Ishikawa (cell line): ENCODE measurements around the gene SLC9A2.

Source experiments
- CEBPB ChIP-seq: IDR thresholded peaks from 2 replicates; pipeline ENCODE4 v1.6.1; 2012
- CREB1 ChIP-seq: IDR thresholded peaks from 2 replicates; pipeline ENCODE4 v1.6.1; 2012; ENCODE audit warnings: low read depth
- EGR1 ChIP-seq: IDR thresholded peaks from 2 replicates; pipeline ENCODE4 v1.6.1; 2012
- EP300 ChIP-seq: IDR thresholded peaks from 2 replicates; pipeline ENCODE4 v1.6.1; 2012; ENCODE audit warnings: borderline replicate concordance
- FOXM1 ChIP-seq: IDR thresholded peaks from 2 replicates; pipeline ENCODE4 v1.6.1; 2012; ENCODE audit warnings: low read depth, borderline replicate concordance
- NFIC ChIP-seq: IDR thresholded peaks from 2 replicates; pipeline ENCODE4 v1.6.1; 2012
- RAD21 ChIP-seq: IDR thresholded peaks from 2 replicates; pipeline ENCODE4 v1.6.1; 2012; ENCODE audit warnings: low read depth
- TAF1 ChIP-seq: IDR thresholded peaks from 2 replicates; pipeline ENCODE4 v1.6.1; 2012; ENCODE audit warnings: low read depth, mild to moderate bottlenecking
- TCF12 ChIP-seq: IDR thresholded peaks from 2 replicates; pipeline ENCODE4 v1.6.1; 2012; ENCODE audit warnings: low read depth
- TEAD4 ChIP-seq: IDR thresholded peaks from 2 replicates; pipeline ENCODE4 v1.6.1; 2012
- YY1 ChIP-seq: IDR thresholded peaks from 2 replicates; pipeline ENCODE4 v1.6.1; 2012; ENCODE audit warnings: low read depth
- ZBTB7A ChIP-seq: IDR thresholded peaks from 2 replicates; pipeline ENCODE4 v1.6.1; 2012; ENCODE audit warnings: low read depth
- TF ChIP-seq, protein P1 (sequence below): IDR thresholded peaks from 2 replicates; pipeline ENCODE4 v1.6.1; 2012
- TF ChIP-seq, protein P2 (sequence below): IDR thresholded peaks from 2 replicates; pipeline ENCODE4 v1.6.1; 2012; ENCODE audit warnings: low read depth, mild to moderate bottlenecking
- TF ChIP-seq, protein P3 (sequence below): IDR thresholded peaks from 2 replicates; pipeline ENCODE4 v1.6.1; 2012

The SLC9A2 gene

DNA sequence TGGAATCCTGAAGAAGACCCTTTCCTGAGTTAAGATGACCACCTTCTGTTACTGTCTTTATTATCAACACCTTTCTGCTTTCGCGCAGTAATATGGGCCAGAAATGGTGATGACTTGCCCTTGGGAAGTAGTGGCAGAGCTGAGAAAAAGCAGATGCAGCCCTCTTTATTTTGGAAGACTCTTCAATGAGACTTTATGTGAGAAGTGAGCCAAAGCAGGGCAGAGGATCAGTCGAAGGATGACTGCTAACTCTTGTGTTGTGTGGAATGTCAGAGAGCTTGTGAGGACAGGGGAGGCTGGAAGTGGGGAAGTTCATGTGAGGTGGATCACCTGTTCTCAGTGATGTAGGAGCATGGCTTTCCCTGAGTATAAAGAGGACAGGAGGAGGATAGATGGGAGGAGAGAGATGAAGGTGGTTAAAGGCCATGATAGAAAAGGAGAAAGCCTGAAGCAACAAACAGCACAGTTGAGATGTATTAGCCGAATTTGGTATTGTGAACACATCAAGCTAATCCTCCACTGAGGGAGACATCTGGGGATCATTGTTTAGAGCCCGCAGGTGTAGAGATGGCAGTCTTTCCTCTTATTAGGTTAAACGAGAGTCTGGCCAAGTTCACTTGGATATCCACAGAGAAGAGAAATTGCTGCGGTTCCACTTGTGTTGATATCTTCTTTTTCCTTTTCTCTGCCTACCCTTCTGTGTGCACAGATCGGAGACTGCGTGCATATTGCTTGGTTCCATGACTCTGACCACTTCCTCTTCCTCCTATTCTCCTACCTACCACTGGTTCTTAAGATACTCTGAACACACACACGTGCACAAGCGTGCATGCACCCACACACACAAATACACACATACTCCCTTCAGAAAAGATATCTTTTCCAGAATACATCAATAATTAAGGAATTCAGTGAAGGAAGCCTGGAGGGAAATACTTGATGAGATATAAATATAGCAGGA is 67.4 kb downstream of the SLC9A2 start:
- TF ChIP-seq EGR1 = no peak
- TF ChIP-seq ZBTB7A = no peak

DNA sequence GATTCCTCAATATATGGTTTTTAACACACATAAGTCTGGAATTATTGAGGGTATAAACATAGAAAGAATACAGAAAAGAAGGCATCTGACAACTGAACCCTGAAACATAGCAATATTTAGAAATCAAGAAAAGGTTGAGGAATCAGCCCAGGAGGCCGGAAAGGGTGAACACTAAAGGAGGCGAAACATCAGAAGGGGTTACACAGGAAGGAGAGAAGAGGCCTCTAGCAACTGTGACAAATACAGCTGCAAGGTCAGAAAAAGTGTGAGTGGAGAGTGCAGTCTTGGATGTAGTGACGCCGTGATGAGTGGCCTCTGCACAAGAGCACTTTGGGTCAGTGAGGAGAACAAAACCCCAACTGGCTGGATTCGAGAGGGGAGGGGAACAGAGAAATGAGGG is 70.7 kb downstream of the SLC9A2 start:
- TF ChIP-seq ZBTB7A (no peak), TAF1 (no peak), CEBPB (no peak), RAD21 (no peak)

DNA sequence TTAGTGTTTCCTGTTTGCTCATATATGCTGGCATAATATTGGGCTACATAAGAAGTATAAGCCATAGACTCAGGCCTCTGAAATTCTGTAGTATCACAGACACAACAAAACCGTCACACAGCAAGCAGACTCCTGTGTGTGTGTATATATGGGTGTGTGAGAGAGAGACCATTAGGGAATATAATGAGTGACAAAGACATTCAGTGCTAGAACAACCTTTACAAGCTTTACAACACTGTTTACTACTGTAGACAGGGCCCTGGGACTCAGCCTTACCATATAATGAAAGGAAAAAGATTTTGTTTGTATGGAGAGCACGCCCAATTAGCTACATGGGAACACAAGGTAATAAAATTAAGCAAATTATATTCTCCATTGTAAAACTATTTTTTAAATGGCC is 77.1 kb downstream of the SLC9A2 start:
- no peak for TF ChIP-seq TAF1
- TF ChIP-seq, protein P1, sequence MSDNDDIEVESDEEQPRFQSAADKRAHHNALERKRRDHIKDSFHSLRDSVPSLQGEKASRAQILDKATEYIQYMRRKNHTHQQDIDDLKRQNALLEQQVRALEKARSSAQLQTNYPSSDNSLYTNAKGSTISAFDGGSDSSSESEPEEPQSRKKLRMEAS = no peak
- no peak for TF ChIP-seq CEBPB
- no peak for TF ChIP-seq TCF12
- TF ChIP-seq YY1 = no peak
- no peak for TF ChIP-seq CREB1
- TF ChIP-seq FOXM1 = no peak

DNA sequence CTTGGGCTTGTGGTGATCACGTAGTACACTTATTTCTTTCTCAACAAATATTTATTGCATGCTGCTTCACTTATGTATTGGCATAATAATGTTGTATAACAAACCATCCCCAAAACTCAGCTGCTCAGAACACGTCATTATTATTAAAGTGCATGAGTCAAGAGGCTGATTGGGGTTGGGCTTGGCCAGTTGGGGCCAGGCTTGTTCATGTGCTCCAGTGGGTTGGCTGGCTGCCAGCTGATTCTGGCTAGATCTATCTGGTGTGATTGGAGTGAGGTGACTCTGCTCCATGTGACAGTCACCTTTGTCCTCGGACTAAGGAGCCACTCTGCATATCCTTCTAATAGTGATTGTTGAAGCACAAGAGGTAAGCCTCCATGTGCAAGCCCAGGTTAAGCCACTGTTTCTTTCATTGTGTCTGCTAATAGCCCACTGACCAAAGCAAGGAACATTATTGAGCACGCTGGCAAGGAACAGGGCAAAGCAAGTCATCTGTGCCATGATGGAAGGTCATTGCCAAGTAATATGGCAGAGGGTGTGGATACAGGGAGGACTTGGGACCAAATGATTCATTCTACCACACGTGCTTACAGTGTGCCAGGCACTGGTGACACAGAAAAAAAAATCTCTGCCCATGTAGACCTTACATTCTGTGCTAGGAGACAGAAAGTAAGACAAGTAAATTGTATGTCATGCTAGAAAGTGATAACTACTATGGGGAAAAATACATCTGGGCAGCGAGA is 79.2 kb downstream of the SLC9A2 start:
- TF ChIP-seq CREB1 = no peak
- TF ChIP-seq EGR1 = no peak
- no peak for TF ChIP-seq ZBTB7A
- TF ChIP-seq, protein P2, sequence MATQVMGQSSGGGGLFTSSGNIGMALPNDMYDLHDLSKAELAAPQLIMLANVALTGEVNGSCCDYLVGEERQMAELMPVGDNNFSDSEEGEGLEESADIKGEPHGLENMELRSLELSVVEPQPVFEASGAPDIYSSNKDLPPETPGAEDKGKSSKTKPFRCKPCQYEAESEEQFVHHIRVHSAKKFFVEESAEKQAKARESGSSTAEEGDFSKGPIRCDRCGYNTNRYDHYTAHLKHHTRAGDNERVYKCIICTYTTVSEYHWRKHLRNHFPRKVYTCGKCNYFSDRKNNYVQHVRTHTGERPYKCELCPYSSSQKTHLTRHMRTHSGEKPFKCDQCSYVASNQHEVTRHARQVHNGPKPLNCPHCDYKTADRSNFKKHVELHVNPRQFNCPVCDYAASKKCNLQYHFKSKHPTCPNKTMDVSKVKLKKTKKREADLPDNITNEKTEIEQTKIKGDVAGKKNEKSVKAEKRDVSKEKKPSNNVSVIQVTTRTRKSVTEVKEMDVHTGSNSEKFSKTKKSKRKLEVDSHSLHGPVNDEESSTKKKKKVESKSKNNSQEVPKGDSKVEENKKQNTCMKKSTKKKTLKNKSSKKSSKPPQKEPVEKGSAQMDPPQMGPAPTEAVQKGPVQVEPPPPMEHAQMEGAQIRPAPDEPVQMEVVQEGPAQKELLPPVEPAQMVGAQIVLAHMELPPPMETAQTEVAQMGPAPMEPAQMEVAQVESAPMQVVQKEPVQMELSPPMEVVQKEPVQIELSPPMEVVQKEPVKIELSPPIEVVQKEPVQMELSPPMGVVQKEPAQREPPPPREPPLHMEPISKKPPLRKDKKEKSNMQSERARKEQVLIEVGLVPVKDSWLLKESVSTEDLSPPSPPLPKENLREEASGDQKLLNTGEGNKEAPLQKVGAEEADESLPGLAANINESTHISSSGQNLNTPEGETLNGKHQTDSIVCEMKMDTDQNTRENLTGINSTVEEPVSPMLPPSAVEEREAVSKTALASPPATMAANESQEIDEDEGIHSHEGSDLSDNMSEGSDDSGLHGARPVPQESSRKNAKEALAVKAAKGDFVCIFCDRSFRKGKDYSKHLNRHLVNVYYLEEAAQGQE = no peak
- no peak for TF ChIP-seq FOXM1

DNA sequence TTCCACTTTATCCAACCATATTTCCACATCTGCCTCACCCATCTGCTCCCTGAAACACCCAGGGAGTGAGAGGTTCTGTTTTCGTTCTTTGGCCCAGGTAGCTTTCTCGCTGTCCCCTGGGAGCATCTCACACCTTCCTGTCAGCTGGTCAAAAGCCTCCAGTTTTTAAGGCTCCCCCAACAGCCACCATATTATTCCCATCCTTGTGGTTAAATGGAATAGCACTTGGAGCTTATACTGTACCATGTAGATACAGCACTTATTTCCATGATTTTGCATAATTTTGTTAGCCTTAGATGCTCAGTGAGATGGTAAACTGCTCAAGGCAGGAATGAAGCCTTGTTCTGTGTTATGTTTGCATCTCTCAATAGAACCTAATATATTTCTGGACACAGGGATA is 84.0 kb downstream of the SLC9A2 start:
- no peak for TF ChIP-seq NFIC
- TF ChIP-seq RAD21 = no peak
- TF ChIP-seq, protein P1 = no peak
- TF ChIP-seq, protein P2 = no peak
- no peak for TF ChIP-seq EGR1
- no peak for TF ChIP-seq CEBPB
- TF ChIP-seq CREB1 = no peak
- TF ChIP-seq, protein P3, sequence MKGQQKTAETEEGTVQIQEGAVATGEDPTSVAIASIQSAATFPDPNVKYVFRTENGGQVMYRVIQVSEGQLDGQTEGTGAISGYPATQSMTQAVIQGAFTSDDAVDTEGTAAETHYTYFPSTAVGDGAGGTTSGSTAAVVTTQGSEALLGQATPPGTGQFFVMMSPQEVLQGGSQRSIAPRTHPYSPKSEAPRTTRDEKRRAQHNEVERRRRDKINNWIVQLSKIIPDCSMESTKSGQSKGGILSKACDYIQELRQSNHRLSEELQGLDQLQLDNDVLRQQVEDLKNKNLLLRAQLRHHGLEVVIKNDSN = no peak
- TF ChIP-seq YY1 = no peak
- no peak for TF ChIP-seq EP300
- no peak for TF ChIP-seq TEAD4
- TF ChIP-seq TAF1 = no peak
- no peak for TF ChIP-seq ZBTB7A
- TF ChIP-seq TCF12 = no peak
- TF ChIP-seq FOXM1 = no peak

DNA sequence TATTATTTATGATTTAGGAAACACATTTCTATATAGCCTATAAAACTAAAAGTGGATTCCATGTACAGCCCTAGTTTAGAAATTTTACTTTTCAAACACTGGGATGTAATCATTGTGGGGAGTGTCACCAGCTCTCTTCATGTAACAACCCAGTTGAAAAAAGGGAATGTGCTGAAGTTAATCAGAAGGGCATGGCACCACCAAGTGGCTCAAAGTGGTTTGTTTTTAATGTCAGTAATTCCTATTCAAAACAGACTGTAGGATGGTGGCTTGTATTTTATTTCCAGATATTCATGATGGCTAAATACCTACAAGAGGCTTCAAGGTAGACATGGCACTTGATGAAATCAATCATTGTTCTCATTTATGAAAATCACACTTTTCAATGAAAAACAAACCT is 84.4 kb downstream of the SLC9A2 start:
- TF ChIP-seq ZBTB7A (no peak), RAD21 (peak; percentile 67), CREB1 (no peak)

DNA sequence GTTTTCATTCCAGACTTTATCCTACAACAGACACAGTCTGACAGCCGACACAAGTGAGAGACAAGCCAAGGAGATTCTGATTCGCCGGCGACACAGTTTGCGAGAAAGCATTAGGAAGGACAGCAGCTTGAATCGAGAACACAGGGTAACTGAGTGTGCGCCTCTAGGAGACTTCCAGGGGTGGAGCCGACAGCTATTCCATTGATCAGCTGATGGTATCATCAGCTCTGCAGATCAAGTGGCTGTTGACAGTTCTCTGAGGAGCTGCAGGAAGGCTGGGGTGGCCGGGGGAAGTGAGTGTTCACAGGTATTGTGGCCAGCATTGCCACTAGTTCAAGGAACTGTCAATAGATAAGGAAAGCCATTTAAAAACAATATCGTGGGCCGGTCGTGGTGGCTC is 85.2 kb downstream of the SLC9A2 start:
- TF ChIP-seq TEAD4 (no peak), EGR1 (no peak), CEBPB (no peak), TCF12 (no peak), YY1 (no peak), TAF1 (no peak)
- TF ChIP-seq, protein P3 = no peak
